GM12873 (cell line): ENCODE measurements around the gene NCS1.

Experiments
- CTCF ChIP-seq: IDR thresholded peaks from 2 replicates; pipeline ENCODE4 v1.5.1; 2012; ENCODE audit warnings: low read depth, mild to moderate bottlenecking, moderate library complexity, low read length, control low read depth; ENCODE audit not compliant: insufficient read depth; ENCODE audit errors: missing control alignments

The NCS1 gene

DNA sequence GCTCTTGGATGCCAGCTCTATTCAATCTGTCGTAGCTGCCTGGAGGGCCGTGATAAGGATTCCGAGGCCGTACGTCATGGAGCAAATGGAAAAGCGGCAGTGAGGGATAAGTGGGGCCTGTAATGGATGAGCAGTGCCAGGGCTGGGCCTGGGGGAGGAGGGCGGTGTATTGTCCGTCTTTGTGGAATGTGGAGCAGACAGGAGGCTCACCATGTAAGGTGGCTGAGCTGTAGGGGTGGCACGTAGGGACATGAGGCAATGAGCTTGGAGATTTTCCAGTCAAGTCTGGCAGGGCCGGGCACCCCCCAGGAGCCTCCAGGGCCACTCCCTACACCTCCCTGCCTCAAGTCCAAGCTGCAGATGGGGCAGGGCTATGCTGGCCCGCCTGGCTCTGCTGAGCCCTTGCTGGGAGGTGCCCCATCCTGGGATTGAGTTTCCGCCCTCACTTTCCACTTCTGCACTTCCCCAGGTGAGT lies 29.2 kb downstream of the NCS1 start:
- TF ChIP-seq CTCF: no peak

DNA sequence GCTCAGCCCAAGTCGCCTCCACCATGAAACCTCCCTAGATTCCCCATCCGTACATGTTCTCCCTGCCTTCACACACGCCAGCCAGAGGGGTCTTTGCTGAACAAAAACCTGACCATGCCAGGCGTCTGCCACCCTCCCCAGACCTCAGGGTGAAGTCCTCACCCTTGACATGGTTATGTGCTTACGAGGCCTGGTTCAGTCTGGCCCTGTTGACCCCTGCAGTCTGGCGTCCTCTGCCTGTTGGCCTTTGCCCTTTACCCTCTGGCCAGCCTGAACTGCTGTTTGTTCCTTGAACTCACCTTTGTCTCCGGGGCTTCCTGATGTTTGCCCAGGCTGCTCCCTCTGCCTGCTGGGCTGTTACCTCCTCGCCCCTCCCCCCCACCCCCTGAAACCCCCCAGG lies 29.8 kb downstream of the NCS1 start:
- no peak for TF ChIP-seq CTCF

GRCh38 chr9:130204341-130204740 lies 32.1 kb downstream of the NCS1 start:
- TF ChIP-seq CTCF: no peak

GRCh38 chr9:130204959-130205358 lies 32.8 kb downstream of the NCS1 start:
- TF ChIP-seq CTCF: no peak

- no peak for TF ChIP-seq CTCF
Observed at GRCh38 chr9:130205912-130206311, 33.7 kb downstream of the NCS1 start.

GRCh38 chr9:130206579-130206978 lies 34.4 kb downstream of the NCS1 start:
- TF ChIP-seq CTCF: no peak

GRCh38 chr9:130207241-130207992 lies 35.2 kb downstream of the NCS1 start:
- no peak for TF ChIP-seq CTCF
